Mammary epithelial cell (primary cell): ENCODE measurements around the gene UNC79.

ENCODE experiments used
- CTCF ChIP-seq, 2 donors: IDR thresholded peaks in 1 of 2; conservative IDR thresholded peaks in 1 of 2; 2 replicates each; pipeline ENCODE4 v1.5.1; 2011 to 2012; ENCODE audit warnings: inconsistent platforms in 2 of 2, low read length in 2 of 2, mild to moderate bottlenecking in 2 of 2, control low read depth in 1 of 2, low read depth in 1 of 2; ENCODE audit not compliant: insufficient read depth in 1 of 2; ENCODE audit errors: extremely low read depth in 1 of 2
- EZH2 ChIP-seq: IDR thresholded peaks from 2 replicates; pipeline ENCODE4 v1.6.1; 2012; ENCODE audit warnings: low read length, inconsistent platforms, borderline replicate concordance

- TF ChIP-seq CTCF (conservative IDR thresholded peaks at IDR 0.05 in 1 of 2, IDR thresholded peaks at IDR 0.05 in 1 of 2; ENCODE audit: extremely low read depth in 1 of 2, insufficient read depth in 1 of 2, low read depth in 1 of 2, low read length in 2 of 2) (no peak), EZH2 (no peak)
Measured at GRCh38 chr14:93686268-93686667, 255.5 kb downstream of the UNC79 start.
